ENCODE results near the gene RALB. TPM values are rescaled to one million over a fixed set of nuclear protein-coding genes. Genes with fewer than 3 reads are reported as not detected.

The RALB gene
- total RNA-seq, 1 donor from 2014 or later, result 25.9 TPM

GRCh38 chr2:120302301-120302700 lies 49.6 kb downstream of the RALB start:
- Mint-ChIP-seq H3K9me3 (no peaks in the 10 kb centered on the region), H3K27me3 (ENCODE audit: low read depth) (peaks cover 6% of the 10 kb centered on the region), H3K4me1 (peaks cover 7% of the 10 kb centered on the region), H3K36me3 (peaks cover 29% of the 10 kb centered on the region), H3K4me3 (no peak overlapping the region), H3K27ac (no peak overlapping the region)
- no peak for TF ChIP-seq CTCF (IDR thresholded peaks at IDR 0.05; ENCODE audit: unreplicated experiment)
- no peak for DNase-seq (ENCODE audit: low spot score in 2 of 2, unreplicated experiment in 2 of 2)

- Mint-ChIP-seq H3K9me3 (no peaks in the 10 kb centered on the region), H3K4me3 (no peak overlapping the region), H3K27ac (no peak overlapping the region), H3K27me3 (ENCODE audit: low read depth) (peaks cover 6% of the 10 kb centered on the region), H3K36me3 (peaks cover 23% of the 10 kb centered on the region), H3K4me1 (peaks cover 10% of the 10 kb centered on the region)
- TF ChIP-seq CTCF (IDR thresholded peaks at IDR 0.05; ENCODE audit: unreplicated experiment), result no peak
- no peak for DNase-seq (ENCODE audit: low spot score in 2 of 2, unreplicated experiment in 2 of 2)
Measured at GRCh38 chr2:120303177-120303576, 50.5 kb downstream of the RALB start.

GRCh38 chr2:120305296-120305695 lies 52.6 kb downstream of the RALB start:
- peaks cover 6% of the 10 kb centered on the region for H3K4me1 Mint-ChIP-seq
- no peak overlapping the region for H3K27ac Mint-ChIP-seq
- H3K36me3 Mint-ChIP-seq, result peaks cover 14% of the 10 kb centered on the region
- H3K27me3 Mint-ChIP-seq (ENCODE audit: low read depth), result peaks cover 6% of the 10 kb centered on the region
- DNase-seq (ENCODE audit: low spot score in 2 of 2, unreplicated experiment in 2 of 2), result no peak
- no peaks in the 10 kb centered on the region for H3K9me3 Mint-ChIP-seq
- no peak overlapping the region for H3K4me3 Mint-ChIP-seq
- TF ChIP-seq CTCF (IDR thresholded peaks at IDR 0.05; ENCODE audit: unreplicated experiment), result no peak

GRCh38 chr2:120305937-120306490 lies 53.4 kb downstream of the RALB start:
- TF ChIP-seq CTCF (IDR thresholded peaks at IDR 0.05; ENCODE audit: unreplicated experiment), result no peak
- no peaks in the 10 kb centered on the region for H3K9me3 Mint-ChIP-seq
- no peak for DNase-seq (ENCODE audit: low spot score in 2 of 2, unreplicated experiment in 2 of 2)
- peaks cover 6% of the 10 kb centered on the region for H3K4me1 Mint-ChIP-seq
- peaks cover 12% of the 10 kb centered on the region for H3K36me3 Mint-ChIP-seq
- no peak overlapping the region for H3K27ac Mint-ChIP-seq
- H3K27me3 Mint-ChIP-seq (ENCODE audit: low read depth), result peaks cover 6% of the 10 kb centered on the region
- H3K4me3 Mint-ChIP-seq, result no peak overlapping the region

GRCh38 chr2:120307482-120307881 lies 54.8 kb downstream of the RALB start:
- peaks cover 6% of the 10 kb centered on the region for H3K27me3 Mint-ChIP-seq (ENCODE audit: low read depth)

More at GRCh38 chr2:120307482-120307881, 54.8 kb downstream of the RALB start:
- no peak for DNase-seq (ENCODE audit: low spot score in 2 of 2, unreplicated experiment in 2 of 2)
- H3K27ac Mint-ChIP-seq, result no peak overlapping the region
- H3K9me3 Mint-ChIP-seq, result no peaks in the 10 kb centered on the region
- H3K36me3 Mint-ChIP-seq, result peaks cover 9% of the 10 kb centered on the region
- no peak overlapping the region for H3K4me3 Mint-ChIP-seq
- no peak for TF ChIP-seq CTCF (IDR thresholded peaks at IDR 0.05; ENCODE audit: unreplicated experiment)
- H3K4me1 Mint-ChIP-seq, result peaks cover 6% of the 10 kb centered on the region
